GM19438 (cell line): ENCODE data around the gene NFILZ.

Source experiments
- ATAC-seq: cut with Tn5 transposase; IDR thresholded peaks from one replicate; pipeline ENCODE4 v1.9.1; 2021; ENCODE audit warnings: low read depth; ENCODE audit not compliant: unreplicated experiment

The NFILZ gene

DNA sequence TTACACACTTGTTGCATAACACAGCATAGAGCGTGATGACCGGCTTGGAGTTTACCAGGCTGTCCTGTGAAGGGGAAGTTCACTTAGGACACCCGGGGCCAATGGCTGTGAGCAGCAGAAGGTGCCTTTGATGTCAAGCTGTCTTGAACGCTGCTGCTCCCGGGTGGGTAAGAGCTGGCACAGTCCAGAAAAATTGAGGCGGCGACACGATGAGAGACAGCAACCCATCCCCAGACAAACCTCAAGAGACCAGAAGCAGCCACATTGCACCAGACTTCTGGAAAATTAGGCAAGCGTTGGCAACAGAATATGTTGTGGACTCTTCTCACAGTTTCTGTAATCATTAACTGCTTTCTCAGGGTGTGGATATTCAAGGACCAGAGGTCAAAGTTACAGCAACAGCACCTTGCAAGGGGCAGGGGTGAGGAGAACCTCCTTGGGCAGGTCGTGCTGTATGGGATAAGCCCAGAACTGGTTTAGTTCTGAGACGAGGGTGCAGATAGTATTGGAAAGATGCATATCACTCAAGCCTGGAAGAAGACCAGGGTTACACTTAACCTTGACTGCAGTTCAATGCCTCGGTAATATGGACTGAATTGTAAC is 10.1 kb downstream of the NFILZ start:
- no peak for ATAC-seq

DNA sequence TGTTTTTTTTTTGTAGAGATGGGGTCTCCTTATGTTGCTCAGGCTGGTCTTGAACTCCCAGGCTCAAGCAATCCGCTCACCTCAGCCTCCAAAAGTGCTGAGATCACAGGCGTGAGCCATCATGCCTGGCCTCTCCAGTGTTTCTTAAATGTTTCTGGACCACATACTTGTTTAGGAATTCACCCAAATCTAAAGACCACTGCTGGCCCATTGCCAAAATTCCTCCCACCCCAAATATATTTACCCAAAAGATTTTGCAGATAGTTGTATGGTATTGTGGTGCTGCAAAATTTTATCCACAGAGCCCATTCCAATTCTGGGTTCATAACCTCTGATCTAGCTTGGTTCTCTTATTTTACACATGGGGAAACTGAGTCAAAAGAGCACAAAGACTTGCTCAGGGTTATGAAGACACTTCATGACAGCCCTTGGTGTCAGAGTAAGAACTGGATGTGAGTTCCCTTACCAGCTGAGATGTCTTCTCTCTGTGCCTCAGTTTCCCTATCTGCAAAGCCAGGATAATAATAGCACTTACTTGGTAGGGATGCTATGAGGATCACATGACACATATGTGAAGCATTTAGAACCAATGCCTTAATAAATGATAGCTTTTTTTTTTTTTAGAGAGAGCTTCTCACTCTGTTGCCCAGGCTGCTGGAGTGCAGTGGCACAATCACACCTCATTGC is 10.9 kb downstream of the NFILZ start:
- ATAC-seq, result no peak

DNA sequence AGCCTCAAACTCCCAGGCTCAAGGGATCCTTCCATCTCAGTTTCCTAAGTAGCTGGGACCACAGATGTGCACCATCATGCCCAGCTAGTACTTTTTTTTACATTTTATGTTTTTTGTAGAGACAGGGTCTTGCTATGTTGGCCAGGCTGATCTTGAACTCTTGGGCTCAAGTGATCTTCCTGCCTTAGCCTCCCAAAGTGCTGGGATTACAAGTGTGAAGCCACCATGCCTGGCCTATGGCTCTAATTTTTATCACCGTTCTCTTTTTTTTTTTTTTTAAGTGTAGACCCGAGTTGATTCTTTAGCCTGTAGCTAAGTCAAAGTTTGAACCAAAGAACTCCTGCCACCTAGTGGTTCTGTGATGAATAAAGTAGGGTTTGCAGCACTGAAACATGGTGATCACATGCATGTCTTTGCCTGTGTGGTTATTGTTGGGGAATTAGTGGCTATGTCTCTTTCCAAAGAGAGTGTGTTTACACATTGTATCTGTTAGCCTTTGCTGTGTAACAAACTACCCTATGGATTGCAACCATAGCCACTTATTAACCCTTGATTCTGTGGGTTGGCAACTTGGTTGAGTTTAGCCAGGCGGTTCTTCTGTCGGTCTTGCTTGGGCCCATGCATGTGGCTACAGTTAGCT is 11.6 kb downstream of the NFILZ start:
- ATAC-seq, result no peak

DNA sequence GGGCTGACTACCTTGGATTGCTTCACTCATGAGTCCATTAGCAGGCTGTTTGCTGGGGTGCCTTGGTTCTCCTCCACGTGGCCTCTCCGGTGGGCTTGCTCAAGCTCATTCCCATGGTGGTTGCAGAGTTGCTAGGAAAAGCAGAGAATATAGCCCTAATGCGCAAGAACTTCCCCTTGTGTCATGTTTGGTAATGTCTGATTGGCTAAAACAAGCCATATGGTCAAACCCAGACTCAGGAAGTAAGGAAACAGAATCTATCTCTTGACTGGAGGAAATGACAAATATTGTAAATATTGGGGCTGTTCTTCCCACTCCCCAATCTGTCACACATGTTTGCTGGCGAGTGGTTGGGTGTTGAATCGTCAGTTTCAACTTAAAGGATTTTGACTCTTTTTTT is 12.1 kb downstream of the NFILZ start:
- ATAC-seq, result no peak

DNA sequence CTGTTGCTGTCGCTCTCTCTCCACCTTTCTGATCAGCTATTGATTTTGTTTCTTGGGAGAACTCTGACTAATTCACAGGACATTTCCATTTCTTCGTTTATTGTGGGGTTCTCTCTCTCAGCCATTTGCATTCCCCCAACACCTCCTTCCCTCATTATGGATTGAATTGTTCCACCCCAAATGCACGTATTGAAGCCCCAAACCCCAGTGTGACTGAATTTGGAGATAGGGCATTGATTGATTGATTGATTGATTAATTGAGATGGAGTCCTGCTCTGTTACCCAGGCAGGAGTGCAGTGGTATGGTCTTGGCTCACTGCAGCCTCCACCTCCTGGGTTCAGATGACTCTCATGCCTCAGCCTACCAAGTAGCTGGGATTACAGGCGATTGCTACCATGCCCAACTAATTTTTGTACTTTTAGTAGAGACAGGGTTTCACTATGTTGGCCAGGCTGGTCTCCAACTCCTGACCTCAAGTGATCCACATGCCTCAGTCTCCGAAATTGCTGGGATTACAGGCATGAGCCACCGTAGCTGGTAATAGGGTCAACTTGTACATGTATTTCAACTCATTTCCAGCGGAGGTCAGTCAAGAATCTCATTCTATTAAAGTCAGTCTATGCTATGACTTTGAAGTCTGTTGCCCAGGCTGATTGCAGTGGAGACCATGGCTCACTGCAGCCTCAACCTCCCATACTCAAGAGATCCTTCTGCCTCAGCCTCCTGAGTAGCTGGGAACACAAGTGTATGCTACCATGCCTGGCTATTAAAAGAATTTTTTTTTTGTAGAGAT is 13.6 kb downstream of the NFILZ start:
- no peak for ATAC-seq

DNA sequence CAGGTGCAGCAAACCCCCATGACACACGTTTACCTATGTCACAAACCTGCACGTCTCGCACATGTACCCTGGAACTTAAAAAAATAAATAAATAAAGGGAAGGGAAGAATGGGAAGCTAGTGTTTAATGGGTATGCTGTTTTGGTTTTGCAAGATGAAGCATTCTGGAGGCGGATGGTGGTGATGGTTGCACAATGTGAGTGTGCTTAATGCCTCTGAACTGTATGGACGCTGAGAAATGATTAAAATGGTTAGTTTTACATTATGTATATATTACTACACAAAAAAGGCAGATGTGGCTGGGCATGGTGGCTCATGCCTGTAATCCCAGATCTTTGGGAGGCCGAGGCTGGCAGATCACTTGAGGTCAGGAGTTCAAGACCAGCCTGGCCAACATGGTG is 17.8 kb downstream of the NFILZ start:
- ATAC-seq, result no peak

DNA sequence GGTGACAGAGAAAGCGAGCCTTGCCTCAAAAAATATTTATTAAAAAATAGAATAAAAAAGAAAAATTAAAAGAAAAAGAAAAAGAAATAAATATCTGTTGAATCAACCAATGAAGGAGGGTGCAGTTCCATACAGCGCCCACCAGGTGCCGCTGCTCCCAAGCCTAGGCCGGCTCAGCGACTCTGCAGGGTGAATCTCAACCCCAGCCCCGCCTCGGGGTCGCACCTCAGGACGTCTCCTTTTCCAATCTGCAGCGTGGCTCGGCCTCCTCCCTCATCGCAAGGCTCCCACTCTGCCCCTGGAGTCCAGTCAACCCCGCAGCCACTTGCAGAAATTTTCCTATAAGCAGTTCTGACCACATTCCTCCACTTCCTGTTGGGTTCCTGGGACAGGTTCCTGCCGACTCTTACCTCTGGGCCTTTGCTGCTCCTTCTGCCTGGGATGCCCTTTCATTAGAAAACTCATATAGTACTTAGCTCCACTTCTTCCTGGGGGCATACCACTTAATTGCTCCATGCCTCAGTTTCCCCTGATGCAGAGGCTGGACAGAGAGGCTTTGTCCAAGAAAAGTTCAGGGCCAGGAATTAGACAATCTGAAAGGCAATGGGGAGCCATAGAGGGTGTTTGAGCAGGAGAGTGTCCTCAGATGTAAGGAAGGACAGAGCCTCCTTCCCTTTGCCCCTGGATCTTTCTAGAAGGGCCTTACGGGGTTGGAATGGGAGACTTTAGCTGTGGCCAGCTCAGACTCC is 24.3 kb downstream of the NFILZ start:
- no peak for ATAC-seq

DNA sequence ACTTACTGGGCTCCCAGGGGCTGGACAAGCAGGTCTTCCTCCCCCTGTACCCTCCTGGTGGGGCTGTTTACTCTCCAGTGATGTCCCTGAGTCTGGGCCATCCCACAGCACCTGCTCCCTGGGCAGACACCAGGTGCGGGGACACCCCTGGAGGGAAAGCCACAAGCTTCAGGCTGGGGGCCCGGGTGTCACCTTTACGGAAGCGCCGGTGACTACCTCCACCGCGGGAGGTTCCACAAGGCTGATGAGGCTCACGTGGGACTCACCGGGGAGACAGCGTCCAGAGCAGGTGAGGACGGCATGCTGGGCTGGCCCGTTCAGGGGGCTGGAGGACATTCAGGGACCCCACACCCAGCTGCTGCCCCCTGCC is 24.9 kb downstream of the NFILZ start:
- no peak for ATAC-seq

DNA sequence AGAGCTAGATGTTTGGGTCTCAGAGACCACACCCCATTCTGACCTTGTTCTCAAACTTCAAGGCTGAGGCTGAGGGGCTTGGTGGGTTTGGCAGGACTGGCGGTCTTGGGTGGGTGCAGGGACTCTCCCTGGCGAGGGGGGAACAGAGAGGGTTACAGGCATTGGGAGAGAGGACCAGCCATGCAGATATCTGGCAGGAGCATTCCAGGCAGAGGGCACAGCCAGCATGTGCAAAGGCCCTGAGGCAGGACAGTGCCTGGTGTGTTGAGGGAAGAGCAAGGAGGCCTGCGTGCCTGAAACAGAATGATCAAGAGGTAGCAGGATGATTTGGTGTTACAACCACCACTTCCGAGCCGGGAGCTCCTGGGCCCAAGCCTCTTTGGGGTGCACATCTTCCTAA is 27.4 kb downstream of the NFILZ start:
- no peak for ATAC-seq

DNA sequence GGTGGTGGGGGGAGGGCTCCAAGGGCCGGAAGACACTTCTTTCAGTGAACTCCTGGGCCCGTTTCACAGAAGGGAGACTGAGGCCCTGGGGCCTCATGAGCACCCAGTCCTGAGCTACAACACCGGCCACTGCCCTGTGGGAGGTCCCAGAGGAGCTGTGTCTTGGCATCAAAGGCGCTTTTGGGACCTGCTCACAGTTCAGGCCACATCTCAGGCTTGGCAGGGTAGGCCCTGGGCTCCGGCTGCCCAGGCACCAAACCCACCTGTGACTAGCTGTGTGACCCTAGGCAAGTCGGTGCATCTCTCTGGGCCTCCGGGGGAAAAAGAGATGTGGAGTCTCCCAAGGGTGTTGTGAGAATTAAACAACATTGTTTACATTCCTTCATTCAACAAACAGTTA is 29.5 kb downstream of the NFILZ start:
- no peak for ATAC-seq

DNA sequence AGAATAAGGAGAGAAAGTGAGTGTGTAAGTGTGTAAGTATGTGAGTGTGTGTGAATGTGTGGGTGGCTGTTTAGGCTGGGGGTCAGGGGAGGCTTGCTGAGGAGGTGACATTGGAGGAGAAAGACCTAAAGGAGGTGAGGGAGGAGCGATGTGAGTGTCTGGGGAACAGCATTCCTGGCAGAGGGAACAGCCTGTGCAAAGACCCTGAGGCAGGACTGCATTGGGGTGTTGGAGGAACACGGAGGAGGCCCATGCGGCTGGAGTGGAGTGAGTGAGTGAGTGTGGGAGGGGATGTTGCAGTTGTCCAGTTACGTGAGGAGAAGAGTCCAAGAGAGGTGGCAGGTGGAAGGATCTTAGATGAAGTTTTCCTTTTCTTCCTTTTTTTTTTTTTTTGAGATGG is 31.8 kb downstream of the NFILZ start:
- no peak for ATAC-seq

DNA sequence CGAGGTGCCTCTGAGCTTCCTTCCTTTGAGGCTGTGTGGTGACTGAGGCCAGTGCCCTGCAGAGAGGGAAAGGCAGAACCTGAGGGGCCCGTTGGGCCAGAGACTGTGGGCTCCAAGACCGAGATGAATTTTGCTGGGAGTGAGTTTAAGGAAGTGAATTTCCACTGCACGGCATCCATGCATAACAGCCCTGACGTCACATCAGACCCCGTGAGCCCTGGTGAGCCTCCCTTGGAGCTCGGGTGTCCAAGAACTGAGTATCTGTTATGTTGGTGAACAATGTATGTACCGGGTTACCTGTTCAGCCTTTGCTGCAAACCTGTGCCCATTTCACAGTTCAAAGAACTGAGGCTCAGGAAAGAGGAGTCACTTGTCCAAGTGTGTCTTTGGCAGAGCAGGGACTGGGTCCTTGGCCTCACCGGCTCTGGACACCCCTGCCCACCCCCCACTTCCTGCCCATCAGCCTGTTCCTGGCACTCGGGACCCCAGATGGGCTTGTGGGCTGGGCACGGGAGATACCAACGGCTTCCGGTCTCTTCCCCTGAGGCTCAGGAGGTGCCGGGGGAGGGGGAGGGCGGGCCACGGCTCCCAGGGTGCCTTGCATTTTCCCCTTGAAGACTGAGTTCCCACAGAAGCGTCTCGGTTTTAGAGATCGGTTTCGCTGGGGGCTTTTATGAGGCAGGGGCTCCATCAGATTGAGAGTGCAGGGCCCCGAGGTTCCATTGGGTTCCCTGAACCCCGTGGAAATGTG is 33.7 kb downstream of the NFILZ start:
- ATAC-seq, result no peak

DNA sequence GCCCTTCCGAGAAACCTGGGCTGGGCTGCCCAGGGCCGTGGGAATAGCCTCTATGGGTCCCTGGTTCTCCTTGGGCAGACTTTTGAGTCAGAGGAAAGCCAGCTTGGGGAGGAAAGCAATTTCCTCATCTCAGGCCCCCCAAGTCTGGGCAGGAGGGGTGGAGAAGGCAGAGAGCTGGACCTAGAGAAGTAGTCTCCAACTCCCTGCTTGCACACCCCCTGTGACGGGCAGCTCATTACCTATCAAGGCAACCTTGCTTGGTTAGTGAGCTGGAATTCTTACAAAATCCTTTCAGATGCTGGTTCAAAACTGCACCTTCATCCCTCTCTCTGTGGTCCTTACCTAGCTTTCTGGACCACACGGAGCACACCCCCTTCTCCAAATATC is 34.2 kb downstream of the NFILZ start:
- no peak for ATAC-seq

DNA sequence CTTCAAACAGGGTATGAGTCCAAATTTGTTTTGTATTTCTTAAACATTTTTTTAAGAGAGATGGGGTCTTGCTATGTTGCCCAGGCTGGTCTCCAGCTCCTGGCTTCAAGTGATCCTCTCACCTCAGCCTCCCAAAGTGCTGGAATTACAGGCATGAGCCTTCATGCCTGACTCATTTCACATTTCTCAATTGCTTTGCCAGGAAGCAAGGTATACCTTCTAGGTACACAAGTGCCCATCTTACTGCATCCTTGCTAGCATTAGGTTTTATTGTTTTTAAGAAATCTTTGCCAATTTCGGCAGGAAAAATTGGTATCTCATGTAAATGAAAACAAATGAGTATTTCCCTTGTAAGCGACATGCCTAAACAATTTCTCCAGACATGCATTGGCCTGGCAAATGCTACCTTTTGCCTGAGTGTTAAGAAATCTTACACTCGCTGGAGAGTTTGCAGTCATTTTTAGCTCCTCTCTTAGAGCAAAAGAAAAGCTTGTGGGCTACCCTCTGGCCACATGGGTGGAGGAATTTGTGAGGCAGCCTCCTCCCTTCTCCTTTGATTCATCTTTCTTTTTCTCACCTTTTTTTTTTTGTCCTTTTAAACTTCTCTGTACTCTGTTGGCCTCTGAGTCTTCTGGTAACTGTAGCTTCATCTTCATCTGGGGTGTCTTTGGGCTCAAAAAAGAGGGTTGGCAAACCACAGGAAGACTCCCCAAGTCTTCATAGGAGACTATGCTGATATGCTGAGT is 35.2 kb downstream of the NFILZ start:
- no peak for ATAC-seq

DNA sequence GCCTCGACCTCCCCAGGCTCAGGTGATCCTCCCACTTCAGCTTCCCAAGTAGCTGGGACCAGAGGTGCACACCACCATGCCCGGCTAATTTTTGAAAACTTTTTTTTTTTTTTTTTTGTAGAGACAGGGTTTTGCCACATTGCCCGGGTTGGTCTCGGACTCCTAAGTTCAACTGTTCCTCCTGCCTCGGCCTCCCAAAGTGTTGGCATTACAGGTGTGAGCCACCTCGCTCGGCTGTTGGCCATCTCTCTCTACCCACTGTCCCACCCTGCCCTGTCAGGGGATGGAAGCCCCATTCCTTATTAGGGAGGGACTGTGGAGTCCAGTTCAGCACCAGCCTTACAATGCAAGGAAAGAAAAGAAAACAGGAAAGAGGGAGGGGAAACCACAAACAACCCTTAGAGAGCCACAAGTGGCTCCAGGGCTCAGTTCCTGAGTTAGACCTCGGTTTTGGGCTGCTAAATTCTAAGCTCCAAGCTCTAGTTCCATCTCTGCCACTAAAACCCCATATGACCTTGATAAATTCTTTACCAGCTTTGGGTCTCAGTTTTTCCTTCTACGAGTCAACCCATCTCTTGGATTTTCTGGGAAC is 36.5 kb downstream of the NFILZ start:
- ATAC-seq, result no peak

DNA sequence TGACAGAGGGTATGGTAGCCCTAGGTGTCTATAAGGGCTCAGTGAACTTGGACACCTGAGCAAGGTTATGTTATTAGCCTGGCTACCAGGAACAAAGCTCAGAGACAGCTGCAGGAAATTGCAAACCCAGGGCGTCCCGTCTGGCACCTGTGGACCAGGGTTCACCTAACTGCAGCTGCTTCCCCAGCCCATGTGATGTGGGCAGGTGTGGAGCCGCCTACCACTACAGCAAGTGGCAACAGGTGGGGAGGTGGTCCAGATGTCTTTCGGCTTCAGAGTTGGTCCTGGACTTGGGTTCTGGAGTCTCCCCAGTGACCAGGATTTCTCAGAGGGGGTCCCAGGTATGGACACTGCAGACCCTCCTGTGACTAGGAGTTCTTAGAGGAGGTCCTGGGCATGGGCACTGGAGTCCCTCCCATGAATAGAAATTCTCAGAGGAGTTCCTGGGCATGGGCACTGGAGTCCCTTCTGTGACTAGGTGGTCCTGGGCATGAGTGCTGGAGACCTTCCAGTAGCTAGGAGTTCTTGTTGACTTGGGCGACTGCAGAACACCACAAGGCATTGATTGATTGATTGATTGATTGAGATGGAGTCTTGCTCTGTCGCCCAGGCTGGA is 43.0 kb downstream of the NFILZ start:
- no peak for ATAC-seq

DNA sequence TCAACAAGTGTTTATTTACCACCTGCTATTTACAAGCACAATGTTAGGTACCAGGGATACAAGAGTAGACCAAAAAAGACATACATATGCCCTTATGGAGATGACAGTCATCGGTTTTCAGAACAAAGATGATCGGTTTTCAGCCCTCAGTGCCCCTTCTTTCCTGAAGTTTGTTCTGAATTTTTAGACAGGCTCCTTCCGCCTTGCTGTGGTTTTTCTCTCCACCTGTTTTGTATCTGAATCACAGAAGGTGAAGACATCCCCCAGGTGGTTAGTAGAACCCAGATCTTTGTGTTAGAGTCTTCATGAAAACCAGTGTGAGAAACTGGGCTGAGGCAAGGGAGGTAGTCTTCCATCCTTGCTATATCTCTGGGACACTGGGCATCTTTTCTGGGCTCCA is 44.6 kb downstream of the NFILZ start:
- no peak for ATAC-seq

DNA sequence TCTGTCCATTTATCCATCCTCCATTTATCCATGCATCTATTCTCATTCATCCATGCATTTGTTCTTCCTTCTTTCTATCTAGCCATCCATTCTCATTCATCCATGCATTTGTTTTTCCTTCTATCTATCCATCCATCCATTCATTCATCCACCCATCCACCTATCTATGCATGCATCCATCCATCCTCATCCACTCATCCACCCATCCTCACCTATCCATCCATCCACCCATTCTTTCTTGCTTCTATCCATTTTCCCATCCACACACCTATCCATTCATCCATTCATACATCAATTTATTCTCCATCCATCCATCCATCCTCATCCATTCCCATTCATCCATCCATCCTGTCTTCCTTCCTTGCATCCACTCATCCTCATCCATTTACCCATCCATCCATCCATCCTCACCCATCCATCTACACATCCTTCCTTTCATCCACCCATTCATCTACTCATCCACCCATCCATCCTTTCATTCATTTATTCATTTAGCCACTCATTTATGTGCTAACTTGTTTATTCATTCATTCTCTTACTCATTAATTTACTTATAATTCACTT is 47.9 kb downstream of the NFILZ start:
- ATAC-seq, result no peak
